K562 (cell line): ENCODE measurements around the gene RAMAC. TPM values are rescaled to one million over a fixed set of nuclear protein-coding genes. Genes with fewer than 3 reads are reported as not detected.

Experiments
- ATAC-seq: fragments of 200-7000 bp; cut with Tn5 transposase; 3 replicates; pipeline ENCODE4 v1.9.1; 2020; ENCODE audit warnings: moderate library complexity
- BruUV-seq: library from RNA; stranded (reverse); fragments of 400-500 nt; replicated peaks from 2 replicates; lab custom pipeline; 2021; lab: Mats Ljungman, UMichigan
- CTCF ChIA-PET: fragments of 300-600 bp; formaldehyde crosslinking; extraction: SDS; loops from one replicate; lab custom pipeline; 2021; ENCODE audit warnings: low intra/inter-chr PET ratio; lab: Yijun Ruan, JAX
- POLR2A ChIA-PET: fragments of 300-600, 350-650 bp; sonication (Branson Sonifier 250); formaldehyde crosslinking; extraction: SDS; loops from one replicate; lab custom pipeline; 2021; ENCODE audit warnings: antibody characterized with exemption, inconsistent platforms; lab: Yijun Ruan, JAX
- DNase-seq, 4 experiments: peaks; one replicate each; pipeline versions ENCODE4 v3.0.0 to v3.0.0-alpha.2; 2011 to 2018; ENCODE audit warnings: low spot score in 3 of 4, mixed read lengths in 3 of 4; ENCODE audit errors: extremely low read depth in 1 of 4
- FAIRE-seq: peaks from 2 replicates; lab custom pipeline; 2011; peaks lifted over from hg19 to GRCh38; lab: Jason Lieb, UNC
- H2AFZ ChIP-seq: 2 replicates; pipeline ENCODE4 v1.6.0; 2011; ENCODE audit warnings: low read depth, low read length, control low read depth, inconsistent platforms
- H3K27ac ChIP-seq: fragments of 200-600 bp; 3 replicates; pipeline ENCODE4 v1.8.0; 2011; ENCODE audit warnings: low read depth, mild to moderate bottlenecking, control low read depth, inconsistent platforms, low read length, moderate library complexity, mixed read lengths; ENCODE audit errors: extremely low read depth
- H3K27me3 ChIP-seq, 2 experiments: fragments of 300-600 bp in 1 of 2; 2 replicates in 1 of 2; 3 replicates in 1 of 2; pipeline versions ENCODE4 v1.6.0 to v1.8.0; 2011; ENCODE audit warnings: inconsistent platforms in 2 of 2, low read length in 2 of 2, mild to moderate bottlenecking in 1 of 2, mixed read lengths in 1 of 2, moderate library complexity in 1 of 2; ENCODE audit not compliant: control insufficient read depth in 2 of 2, insufficient read depth in 2 of 2
- H3K36me3 ChIP-seq: fragments of 300-600 bp; 3 replicates; pipeline ENCODE4 v1.8.0; 2011; ENCODE audit warnings: mild to moderate bottlenecking, low read length, inconsistent platforms; ENCODE audit not compliant: control insufficient read depth, insufficient read depth
- H3K4me1 ChIP-seq, 2 experiments: fragments of 200-600 bp in 1 of 2; replicated peaks in 1 of 2; 2 replicates in 1 of 2; 3 replicates in 1 of 2; pipeline versions ENCODE4 v1.5.1 to v1.8.0; 2011; ENCODE audit warnings: inconsistent platforms in 2 of 2, low read length in 2 of 2, mild to moderate bottlenecking in 1 of 2, mixed read lengths in 1 of 2, moderate library complexity in 1 of 2; ENCODE audit not compliant: control insufficient read depth in 2 of 2, insufficient read depth in 2 of 2
- H3K4me2 ChIP-seq: 2 replicates; pipeline ENCODE4 v1.6.1; 2011; ENCODE audit warnings: low read length, control low read depth, inconsistent platforms, mixed read lengths; ENCODE audit not compliant: insufficient read depth
- H3K4me3 ChIP-seq: fragments of 200-600 bp; sonication (generic), shearing (Covaris generic); 2 replicates; pipeline ENCODE4 v1.5.1; 2016; ENCODE audit warnings: control low read depth, inconsistent platforms
- H3K79me2 ChIP-seq: fragments of 200-600 bp; 3 replicates; pipeline ENCODE4 v1.8.0; 2011; ENCODE audit warnings: low read length, inconsistent platforms; ENCODE audit not compliant: control insufficient read depth, insufficient read depth
- H3K9ac ChIP-seq, 2 experiments: 2 replicates each; pipeline versions ENCODE4 v1.6.0 to v1.6.1; 2011; ENCODE audit warnings: low read depth in 2 of 2, low read length in 2 of 2, control low read depth in 1 of 2, inconsistent platforms in 1 of 2, mild to moderate bottlenecking in 1 of 2, mixed read lengths in 1 of 2; ENCODE audit not compliant: insufficient read depth in 1 of 2
- H3K9me1 ChIP-seq: one replicate; pipeline ENCODE4 v1.6.0; 2011; ENCODE audit warnings: inconsistent platforms, mild to moderate bottlenecking, low read length, moderate library complexity; ENCODE audit not compliant: control insufficient read depth, insufficient read depth
- H3K9me3 ChIP-seq: replicated peaks from 2 replicates; pipeline ENCODE4 v1.5.1; 2011; ENCODE audit warnings: low read depth, low read length, inconsistent platforms; ENCODE audit not compliant: control insufficient read depth, insufficient read depth
- H4K20me1 ChIP-seq: replicated peaks from 2 replicates; pipeline ENCODE4 v1.6.1; 2011; ENCODE audit warnings: low read length, inconsistent platforms, mixed read lengths; ENCODE audit not compliant: control insufficient read depth, insufficient read depth
- CEBPG ChIP-seq, 3 experiments: fragments of 200-800 bp in 1 of 3; sonication (Bioruptor generic) in 1 of 3; sonication (generic) in 1 of 3; formaldehyde crosslinking in 1 of 3; IDR thresholded peaks in 2 of 3; conservative IDR thresholded peaks in 1 of 3; 2 replicates each; pipeline versions ENCODE4 v1.6.1 to v1.8.0; 2016 to 2022; ENCODE audit warnings: missing compliant biosample characterization in 2 of 3, missing genetic modification characterization in 2 of 3, mild to moderate bottlenecking in 1 of 3, missing genetic modification reagents in 1 of 3
- NFIC ChIP-seq: fragments of 450-650 bp; IDR thresholded peaks from 2 replicates; pipeline ENCODE4 v1.6.1; 2017; ENCODE audit warnings: mild to moderate bottlenecking, inconsistent platforms
- PYGO2 ChIP-seq: fragments of 450-650 bp; IDR thresholded peaks from 2 replicates; pipeline ENCODE4 v1.6.1; 2016; ENCODE audit warnings: mild to moderate bottlenecking, missing genetic modification characterization, moderate library complexity, missing compliant biosample characterization
- RBM25 ChIP-seq: fragments of 200-400 bp; formaldehyde crosslinking; IDR thresholded peaks from 2 replicates; pipeline ENCODE4 v1.6.1; 2018; ENCODE audit warnings: low read length, low read depth, moderate library complexity; ENCODE audit not compliant: severe bottlenecking
- TRIM24 ChIP-seq, 2 experiments: fragments of 450-650 bp; IDR thresholded peaks; 2 replicates each; pipeline ENCODE4 v1.6.1; 2016
- WGBS: fragments of 100-300 bp; shearing (Covaris generic); methylation state at CpG from one replicate; pipeline ENCODE4 v1.1.6; 2016; ENCODE audit warnings: low coverage, mixed read lengths; ENCODE audit not compliant: insufficient coverage; ENCODE audit errors: missing lambda C conversion rate; 5-methylcytosine and 5-hydroxymethylcytosine counted together
- in situ Hi-C: fragments of 300-500 bp; cut with MboI; formaldehyde crosslinking; loops from 4 replicates; pipeline ENCODE4 v1.15.0; 2018; ENCODE audit warnings: inconsistent platforms, mixed read lengths
- intact Hi-C: fragments of 100-400 bp; cut with micrococcal nuclease; formaldehyde crosslinking; loops from 2 replicates; pipeline ENCODE4 v1.14.2; 2022
- polyA plus RNA-seq, 8 experiments: library from polyadenylated mRNA; depleted of rRNA in 4 of 8; stranded (reverse) in 5 of 8; unstranded in 3 of 8; fragments of >200 nt; fragmentation: Nextera tagmentation in 2 of 8; fragmentation: Illumina TruSeq in 1 of 8; extraction: Ambion mirVana in 2 of 8; extraction: Trizol in 1 of 8; gene quantifications; 2 replicates each; pipeline versions ENCODE4 v1.2.1 to v1.2.3, GENCODE V29; 2011 to 2014; ENCODE audit warnings: inconsistent platforms in 1 of 8, missing spikeins in 1 of 8
- total RNA-seq, 7 experiments: library from RNA; depleted of rRNA in 6 of 7; stranded (reverse); fragments of >200 nt in 6 of 7; fragmentation: Illumina TruSeq in 2 of 7; extraction: Trizol in 2 of 7; gene quantifications; 2 replicates each; pipeline versions ENCODE4 v1.2.1 to v1.2.3, GENCODE V29; 2011 to 2021; ENCODE audit warnings: low replicate concordance in 1 of 7
- TF ChIP-seq, protein P1 (sequence below), 2 experiments: IDR thresholded peaks; 2 replicates each; pipeline ENCODE4 v1.6.1; 2011; ENCODE audit warnings: borderline replicate concordance in 1 of 2, control low read depth in 1 of 2, low read depth in 1 of 2, low read length in 1 of 2, mild to moderate bottlenecking in 1 of 2, mixed read lengths in 1 of 2, moderate library complexity in 1 of 2; ENCODE audit not compliant: insufficient read depth in 1 of 2, insufficient read length in 1 of 2, poor library complexity in 1 of 2, severe bottlenecking in 1 of 2; ENCODE audit errors: extremely low read depth in 1 of 2

Gene RAMAC
- total and polyA plus RNA-seq, 9 of the 15 experiments (the other 6 are each of a cell fraction or from before 2014, with no cell fraction given): 26.9 to 108 (median 38.4) TPM

DNA sequence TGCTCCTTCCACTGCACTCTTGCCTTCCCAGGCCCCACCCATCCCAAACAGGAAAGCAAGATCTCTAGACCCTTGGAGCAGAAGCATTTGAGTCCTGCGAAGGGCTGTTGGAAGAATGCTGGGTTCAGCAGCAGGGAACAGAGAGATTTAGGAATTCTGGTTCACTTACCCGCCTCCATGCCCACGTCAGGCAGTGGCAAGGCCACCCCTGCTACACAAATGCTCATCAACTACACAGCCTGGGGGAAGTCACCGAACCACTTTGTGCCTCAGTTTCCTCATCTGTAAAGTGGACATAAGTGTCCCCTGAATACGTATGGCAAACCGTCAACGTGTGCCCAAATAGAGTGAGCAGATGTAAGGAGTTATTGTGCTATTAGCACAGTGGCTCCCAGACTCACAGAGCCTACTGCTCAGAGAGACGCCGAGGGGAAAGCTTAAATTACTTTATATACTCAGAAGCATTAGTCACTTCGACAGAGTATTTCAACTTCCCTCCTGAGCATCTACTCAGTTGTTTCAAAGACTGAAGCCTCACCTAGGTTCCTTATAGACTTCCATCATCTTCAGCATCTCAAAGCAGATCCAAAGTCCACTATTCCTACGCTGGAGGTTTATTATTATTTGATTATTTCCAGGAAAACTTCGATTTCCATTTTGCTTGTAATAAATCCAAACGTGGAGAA lies 34.4 kb upstream of the RAMAC start:
- Histone ChIP-seq H3K27ac (no peak overlapping the region), H3K4me2 (no peak overlapping the region), H3K9me1 (no peaks in the 10 kb centered on the region), H3K36me3 (no peaks in the 10 kb centered on the region), H3K27me3 (peaks cover 41 to 52% of the 10 kb centered on the region in 2 experiments), H4K20me1 (no peaks in the 10 kb centered on the region), H3K9ac (no peak overlapping the region), H2AFZ (no peak overlapping the region), H3K4me1 (peaks cover 0 to 11% of the 10 kb centered on the region in 2 experiments; a peak in 2 of 5 replicates), H3K79me2 (no peaks in the 10 kb centered on the region), H3K4me3 (no peak overlapping the region), H3K9me3 (no peaks in the 10 kb centered on the region)
- in situ Hi-C loops: no loop called here
- BruUV-seq: no TSS peak
- no peak for DNase-seq
- TF ChIP-seq PYGO2 (tag) (no peak), RBM25 (peak; percentile 17)
- intact Hi-C loops: no loop called here
- CTCF ChIA-PET: no interaction called here
- ATAC-seq: no peak
- WGBS: 13% methylated on average over 13 of the region's 13 CpGs
- POLR2A ChIA-PET: no interaction called here
- no peak for FAIRE-seq

DNA sequence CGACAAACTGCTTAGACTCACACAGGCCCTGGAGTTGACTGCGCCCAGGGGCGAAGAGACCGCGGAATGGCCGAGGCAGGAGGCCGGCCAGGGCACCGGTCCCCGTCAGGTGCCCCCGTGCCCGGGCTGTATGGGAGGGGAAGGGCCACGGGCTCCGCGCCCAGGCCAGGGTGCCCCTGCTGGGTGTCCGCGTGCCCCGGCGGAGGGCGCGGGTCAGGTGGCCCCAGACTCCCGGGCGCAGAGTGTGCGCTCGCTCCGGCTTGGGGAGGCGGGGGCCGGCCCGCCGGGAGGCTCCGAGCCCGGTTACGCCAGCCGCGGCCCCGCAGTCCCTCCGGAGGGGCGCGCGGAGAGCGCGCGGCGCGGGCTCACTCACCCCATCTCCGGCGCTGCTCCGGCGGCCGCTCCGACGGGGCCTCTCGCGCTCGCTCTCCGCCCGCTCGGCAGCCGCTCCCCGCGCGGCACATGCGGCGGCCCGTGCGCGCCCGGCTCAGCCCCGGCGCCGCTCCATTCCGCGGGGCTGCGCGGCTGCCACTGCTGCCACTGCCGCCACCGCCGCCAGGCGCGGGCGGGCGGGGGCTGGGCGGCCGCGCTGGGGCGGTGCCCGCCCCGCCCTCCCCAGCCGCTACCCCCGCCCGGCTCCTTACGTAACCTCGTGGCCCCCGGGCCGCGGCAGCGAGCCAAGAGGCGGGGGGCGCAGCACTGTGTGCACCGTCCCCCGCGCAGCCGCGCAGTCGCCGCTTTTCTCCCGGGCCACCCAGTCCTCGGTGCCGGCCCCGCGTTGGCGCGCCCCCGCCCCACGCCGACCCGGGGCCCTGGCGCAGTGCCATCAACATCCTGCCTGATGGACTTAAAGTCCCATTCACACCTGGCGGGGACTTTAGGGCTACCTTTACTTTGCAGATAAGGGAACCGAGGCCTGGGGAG lies 33.6 kb upstream of the RAMAC start, which contains the start of gene HOMER2:
Gene HOMER2, minus strand, starts transcription at position 563 of the 924 bp plus-strand sequence. Its CDS starts 185 bp downstream, at position 378.
- Histone ChIP-seq H2AFZ (no peak within 1 kb of the TSS), H3K27me3 (peaks cover 34 to 49% of the 10 kb centered on the region in 2 experiments), H3K9ac (no peak within 1 kb of the TSS), H3K4me1 (peaks cover 0 to 11% of the 10 kb centered on the region in 2 experiments; a peak in 2 of 5 replicates), H3K27ac (no peak within 1 kb of the TSS), H3K9me1 (no peaks in the 10 kb centered on the region), H3K4me3 (no peak within 1 kb of the TSS), H3K36me3 (no peaks in the 10 kb centered on the region), H4K20me1 (no peaks in the 10 kb centered on the region), H3K79me2 (no peaks in the 10 kb centered on the region), H3K9me3 (no peaks in the 10 kb centered on the region), H3K4me2 (no peak within 1 kb of the TSS)
- intact Hi-C loops (no loop called here), in situ Hi-C loops (no loop called here)
- CTCF ChIA-PET: no interaction called here
- BruUV-seq: no TSS peak
- DNase-seq: peak in 2 of 4 experiments; percentile 66 to 68
- FAIRE-seq: no peak
- ATAC-seq: no peak; the same call in 1 of the 3 replicates
- WGBS: 44% methylated on average over 39 of the region's 119 CpGs
- peak; percentile 54 for TF ChIP-seq NFIC
- no peak for TF ChIP-seq CEBPG (CRISPR knock-in tag; IDR thresholded peaks at IDR 0.05)
- TF ChIP-seq CEBPG (tag; conservative IDR thresholded peaks at IDR 0.05 in 1 of 2, IDR thresholded peaks at IDR 0.05 in 1 of 2): no peak
- no peak for TF ChIP-seq TRIM24 (IDR thresholded peaks at IDR 0.05)
- TF ChIP-seq, protein P1, sequence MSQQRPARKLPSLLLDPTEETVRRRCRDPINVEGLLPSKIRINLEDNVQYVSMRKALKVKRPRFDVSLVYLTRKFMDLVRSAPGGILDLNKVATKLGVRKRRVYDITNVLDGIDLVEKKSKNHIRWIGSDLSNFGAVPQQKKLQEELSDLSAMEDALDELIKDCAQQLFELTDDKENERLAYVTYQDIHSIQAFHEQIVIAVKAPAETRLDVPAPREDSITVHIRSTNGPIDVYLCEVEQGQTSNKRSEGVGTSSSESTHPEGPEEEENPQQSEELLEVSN (IDR thresholded peaks at IDR 0.05; ENCODE audit: borderline replicate concordance in 1 of 2, extremely low read depth in 1 of 2, insufficient read depth in 1 of 2, insufficient read length in 1 of 2, low read depth in 1 of 2, low read length in 1 of 2, poor library complexity in 1 of 2, severe bottlenecking in 1 of 2): peak in 1 of 2 experiments; percentile 23
- POLR2A ChIA-PET: no interaction called here
